ENCODE measurements around the gene GLIS2.

DNA sequence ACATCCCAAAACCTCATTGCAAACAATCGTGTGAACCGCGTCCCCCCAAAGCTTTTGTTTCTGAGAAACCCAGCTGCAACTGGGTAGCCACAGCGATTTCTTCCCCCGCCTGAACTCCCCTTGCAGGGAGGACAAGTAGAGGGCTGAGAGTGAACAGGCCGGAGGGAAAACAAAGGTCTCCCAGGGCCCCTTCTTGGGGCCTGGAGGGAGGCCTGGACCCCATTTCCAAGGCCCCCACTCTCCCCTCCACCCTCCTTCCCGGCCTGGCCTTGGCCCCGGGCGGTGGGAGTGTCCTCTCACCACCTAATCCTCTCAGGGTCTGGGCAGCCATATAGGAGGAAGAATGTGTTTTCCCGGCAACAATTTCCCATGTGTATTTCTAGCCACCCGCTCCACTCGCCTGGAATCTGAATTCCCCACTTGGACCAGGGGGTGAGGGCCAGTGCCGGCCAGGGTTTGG is 2.6 kb downstream of the GLIS2 start:
- TF ChIP-seq, protein P1, sequence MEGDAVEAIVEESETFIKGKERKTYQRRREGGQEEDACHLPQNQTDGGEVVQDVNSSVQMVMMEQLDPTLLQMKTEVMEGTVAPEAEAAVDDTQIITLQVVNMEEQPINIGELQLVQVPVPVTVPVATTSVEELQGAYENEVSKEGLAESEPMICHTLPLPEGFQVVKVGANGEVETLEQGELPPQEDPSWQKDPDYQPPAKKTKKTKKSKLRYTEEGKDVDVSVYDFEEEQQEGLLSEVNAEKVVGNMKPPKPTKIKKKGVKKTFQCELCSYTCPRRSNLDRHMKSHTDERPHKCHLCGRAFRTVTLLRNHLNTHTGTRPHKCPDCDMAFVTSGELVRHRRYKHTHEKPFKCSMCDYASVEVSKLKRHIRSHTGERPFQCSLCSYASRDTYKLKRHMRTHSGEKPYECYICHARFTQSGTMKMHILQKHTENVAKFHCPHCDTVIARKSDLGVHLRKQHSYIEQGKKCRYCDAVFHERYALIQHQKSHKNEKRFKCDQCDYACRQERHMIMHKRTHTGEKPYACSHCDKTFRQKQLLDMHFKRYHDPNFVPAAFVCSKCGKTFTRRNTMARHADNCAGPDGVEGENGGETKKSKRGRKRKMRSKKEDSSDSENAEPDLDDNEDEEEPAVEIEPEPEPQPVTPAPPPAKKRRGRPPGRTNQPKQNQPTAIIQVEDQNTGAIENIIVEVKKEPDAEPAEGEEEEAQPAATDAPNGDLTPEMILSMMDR (conservative IDR thresholded peaks at IDR 0.05), result no peak
- TF ChIP-seq ZFX (IDR thresholded peaks at IDR 0.05), result no peak

Data from C4-2B (cell line).